MCF 10A (cell line): Measurements from ENCODE around the gene PRRT1B. TPM values are rescaled to one million over a fixed set of nuclear protein-coding genes. Genes with fewer than 3 reads are reported as not detected.

Experiments used
- Bru-seq: library from RNA; stranded (reverse); fragments of 400-500 nt; gene quantifications from one replicate; lab custom pipeline; 2021; lab: Mats Ljungman, UMichigan
- BruChase-seq, 2 experiments: library from RNA; stranded (reverse); fragments of 400-500 nt; gene quantifications; one replicate each; lab custom pipeline; 2021; lab: Mats Ljungman, UMichigan
- BruUV-seq: library from RNA; stranded (reverse); fragments of 400-500 nt; replicated peaks from 2 replicates; lab custom pipeline; 2021; lab: Mats Ljungman, UMichigan
- CTCF ChIA-PET: fragments of 300-600 bp; sonication (Branson Sonifier 250); formaldehyde crosslinking; extraction: SDS; loops from one replicate; lab custom pipeline; 2021; ENCODE audit warnings: antibody characterized with exemption, inconsistent platforms; lab: Yijun Ruan, JAX
- POLR2A ChIA-PET: fragments of 300-600, 350-650 bp; sonication (Branson Sonifier 250); formaldehyde crosslinking; extraction: SDS; loops from one replicate; lab custom pipeline; 2020; ENCODE audit warnings: antibody characterized with exemption, inconsistent platforms; lab: Yijun Ruan, JAX
- DNase-seq: peaks from one replicate; pipeline ENCODE4 v3.0.0-alpha.2; 2018; ENCODE audit not compliant: unreplicated experiment
- H3K27ac Mint-ChIP-seq: one replicate; pipeline ENCODE4 v1.8.0; 2022; ENCODE audit warnings: mild to moderate bottlenecking, low read depth, mixed read lengths; ENCODE audit not compliant: unreplicated experiment
- H3K27me3 Mint-ChIP-seq: one replicate; pipeline ENCODE4 v1.8.0; 2022; ENCODE audit warnings: mixed read lengths; ENCODE audit not compliant: insufficient read depth, unreplicated experiment
- H3K36me3 Mint-ChIP-seq: one replicate; pipeline ENCODE4 v1.8.0; 2022; ENCODE audit warnings: mild to moderate bottlenecking, moderate library complexity, mixed read lengths; ENCODE audit not compliant: insufficient read depth, unreplicated experiment
- H3K4me1 Mint-ChIP-seq: one replicate; pipeline ENCODE4 v1.8.0; 2022; ENCODE audit warnings: mixed read lengths; ENCODE audit not compliant: insufficient read depth, unreplicated experiment
- H3K4me3 Mint-ChIP-seq: one replicate; pipeline ENCODE4 v1.8.0; 2022; ENCODE audit warnings: mild to moderate bottlenecking, moderate library complexity, mixed read lengths; ENCODE audit not compliant: unreplicated experiment
- H3K9me3 Mint-ChIP-seq: one replicate; pipeline ENCODE4 v1.8.0; 2022; ENCODE audit warnings: mixed read lengths; ENCODE audit not compliant: unreplicated experiment
- CTCF ChIP-seq: fragments of 200-600 bp; IDR thresholded peaks from one replicate; pipeline ENCODE4 v1.8.0; 2022; ENCODE audit warnings: antibody characterized with exemption, mild to moderate bottlenecking; ENCODE audit not compliant: unreplicated experiment
- intact Hi-C: fragments of 100-400 bp; cut with micrococcal nuclease; formaldehyde crosslinking; loops from 2 replicates; pipeline ENCODE4 v1.14.1; 2022
- long read RNA-seq: library from polyadenylated mRNA; stranded (forward); transcript quantifications from one replicate; pipeline ENCODE4 v2.0.0, GENCODE V29; 2022
- total RNA-seq: library from RNA; stranded (reverse); gene quantifications from 2 replicates; pipeline ENCODE4 v1.2.3, GENCODE V29; 2022

PRRT1B gene
- not detected in 2 replicates for total RNA-seq
- percentile 11 among the genes with signal in this experiment for Bru-seq, nascent RNA
- percentile 27 among the genes with signal in this experiment for BruChase-seq, experiment 1, labeled RNA remaining after a 6-hour chase
- percentile 14 among the genes with signal in this experiment for BruChase-seq, experiment 2, labeled RNA remaining after a 2-hour chase
- long read RNA-seq, result 0 reads

- Mint-ChIP-seq H3K9me3 (peaks cover 15% of the 10 kb centered on the region), H3K27me3 (peaks cover 35% of the 10 kb centered on the region), H3K4me1 (peaks cover 6% of the 10 kb centered on the region), H3K27ac (no peak within 1 kb of the TSS), H3K36me3 (no peaks in the 10 kb centered on the region), H3K4me3 (no peak within 1 kb of the TSS)
- no peak for TF ChIP-seq CTCF
- ChIA-PET POLR2A (no interaction called here), CTCF (interaction anchor here (0.7 to 1.5 kb wide), 3 partner anchors 46 to 218 kb away, joined by 3 read pairs; no protein-coding TSS in a partner anchor)
- BruUV-seq, result no TSS peak
- DNase-seq, result no peak
- intact Hi-C loops, result no loop called here
These were observed at the start of gene PRRT1B for GRCh38 chr9:131545003-131545785. Gene PRRT1B (plus strand): TSS chr9:131545523. CDS start chr9:131545616, 93 bp downstream.

DNA sequence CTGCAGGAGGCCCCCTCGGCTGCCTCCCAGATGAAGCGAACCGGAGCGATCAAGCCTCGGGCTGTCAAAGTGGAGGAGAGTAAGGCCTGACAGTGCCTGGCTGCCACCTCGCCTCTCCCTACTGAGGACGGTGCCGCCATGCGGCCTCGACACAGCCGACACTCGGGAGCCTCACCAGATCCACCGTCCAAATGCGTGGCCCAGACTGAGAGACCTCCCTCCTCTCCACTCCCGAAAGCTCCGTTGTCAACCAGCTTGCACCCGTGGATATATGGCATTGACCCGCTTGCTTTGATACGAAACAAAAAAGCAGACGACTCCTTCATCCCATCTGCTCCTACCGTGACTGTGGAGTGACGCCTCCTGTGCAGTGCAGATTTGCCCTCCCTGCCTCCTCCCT, 49.5 kb upstream of the PRRT1B start:
- BruUV-seq, result no TSS peak
- no peak for TF ChIP-seq CTCF
- no peak for DNase-seq
- H3K9me3 Mint-ChIP-seq, result no peaks in the 10 kb centered on the region
- intact Hi-C loops, result no loop called here
- POLR2A ChIA-PET, result no interaction called here
- no peak overlapping the region for H3K27ac Mint-ChIP-seq
- no peak overlapping the region for H3K4me3 Mint-ChIP-seq
- CTCF ChIA-PET, result interaction anchor here (0.6 kb wide), 1 partner anchor 11 kb away, joined by 4 read pairs; no protein-coding TSS in a partner anchor
- no peaks in the 10 kb centered on the region for H3K4me1 Mint-ChIP-seq
- H3K36me3 Mint-ChIP-seq, result peaks cover 95% of the 10 kb centered on the region
- no peaks in the 10 kb centered on the region for H3K27me3 Mint-ChIP-seq

- no peaks in the 10 kb centered on the region for H3K27me3 Mint-ChIP-seq
- no peak overlapping the region for H3K4me3 Mint-ChIP-seq
- peaks cover 97% of the 10 kb centered on the region for H3K36me3 Mint-ChIP-seq
- no TSS peak for BruUV-seq
- TF ChIP-seq CTCF, result no peak
- no peak for DNase-seq
- H3K4me1 Mint-ChIP-seq, result peaks cover 6% of the 10 kb centered on the region
- POLR2A ChIA-PET, result interaction anchor here (0.8 kb wide), 1 partner anchor 876 kb away, joined by 3 read pairs; no protein-coding TSS in a partner anchor
- H3K9me3 Mint-ChIP-seq, result no peaks in the 10 kb centered on the region
- H3K27ac Mint-ChIP-seq, result no peak overlapping the region
- CTCF ChIA-PET, result interaction anchor here (0.5 to 0.7 kb wide), 3 partner anchors 40 to 229 kb away, joined by 3 to 4 read pairs (median 3); no protein-coding TSS in a partner anchor
- intact Hi-C loops, result no loop called here
These were observed 48.4 kb upstream of the PRRT1B start for GRCh38 chr9:131496844-131497405.
